GM23248 (cell line): Measurements from ENCODE around the gene RAI1. TPM values are rescaled to one million over a fixed set of nuclear protein-coding genes. Genes with fewer than 3 reads are reported as not detected.

ENCODE experiments used
- DNase-seq: peaks from one replicate; pipeline ENCODE4 v3.0.0-alpha.2; 2015
- H2AFZ ChIP-seq: fragments of 200-600 bp; sonication (generic); 2 replicates; pipeline ENCODE4 v1.6.1; 2016; ENCODE audit warnings: antibody characterized with exemption
- H3F3A ChIP-seq: fragments of 200-600 bp; sonication (generic); 2 replicates; pipeline ENCODE4 v1.6.1; 2016; ENCODE audit warnings: mild to moderate bottlenecking, antibody characterized with exemption, mixed run types; ENCODE audit not compliant: insufficient read depth
- H3K27ac ChIP-seq: fragments of 200-600 bp; sonication (generic); 2 replicates; pipeline ENCODE4 v1.5.1; 2016; ENCODE audit warnings: mild to moderate bottlenecking
- H3K27me3 ChIP-seq: fragments of 200-600 bp; sonication (generic); replicated peaks from 2 replicates; pipeline ENCODE4 v1.6.1; 2016; ENCODE audit warnings: mild to moderate bottlenecking; ENCODE audit not compliant: insufficient read depth
- H3K36me3 ChIP-seq: fragments of 200-600 bp; sonication (generic); 2 replicates; pipeline ENCODE4 v1.6.1; 2016; ENCODE audit warnings: low read depth, mild to moderate bottlenecking
- H3K4me1 ChIP-seq: fragments of 200-600 bp; sonication (generic); 2 replicates; pipeline ENCODE4 v1.6.1; 2016; ENCODE audit warnings: mild to moderate bottlenecking; ENCODE audit not compliant: insufficient read depth
- H3K4me2 ChIP-seq: fragments of 200-600 bp; sonication (generic); one replicate; pipeline ENCODE4 v1.6.1; 2016; ENCODE audit warnings: mild to moderate bottlenecking; ENCODE audit not compliant: unreplicated experiment
- H3K4me3 ChIP-seq: fragments of 200-600 bp; sonication (generic); 2 replicates; pipeline ENCODE4 v1.5.1; 2016; ENCODE audit warnings: mild to moderate bottlenecking
- H3K79me2 ChIP-seq: fragments of 200-600 bp; sonication (generic); 2 replicates; pipeline ENCODE4 v1.6.1; 2016; ENCODE audit warnings: mild to moderate bottlenecking; ENCODE audit not compliant: insufficient read depth
- H3K9ac ChIP-seq: fragments of 200-600 bp; sonication (generic); 2 replicates; pipeline ENCODE4 v1.6.1; 2016; ENCODE audit warnings: mild to moderate bottlenecking
- H3K9me2 ChIP-seq: fragments of 200-600 bp; sonication (generic); 2 replicates; pipeline ENCODE4 v1.6.1; 2016; ENCODE audit warnings: mixed run types, mild to moderate bottlenecking, moderate library complexity; ENCODE audit not compliant: insufficient read depth
- H3K9me3 ChIP-seq: fragments of 200-600 bp; sonication (generic); one replicate; pipeline ENCODE4 v1.6.1; 2017; ENCODE audit warnings: low read depth
- H4K20me1 ChIP-seq: fragments of 200-600 bp; sonication (generic); 2 replicates; pipeline ENCODE4 v1.6.0; 2016; ENCODE audit not compliant: insufficient read depth
- EZH2 ChIP-seq: fragments of 200-600 bp; sonication (generic); IDR thresholded peaks from 2 replicates; pipeline ENCODE4 v1.6.1; 2018; ENCODE audit warnings: antibody characterized with exemption, mild to moderate bottlenecking; ENCODE audit not compliant: insufficient read depth, poor library complexity, severe bottlenecking
- EZH2phosphoT487 ChIP-seq: fragments of 200-600 bp; sonication (generic); IDR thresholded peaks from 2 replicates; pipeline ENCODE4 v1.6.1; 2018; ENCODE audit warnings: antibody characterized with exemption, moderate library complexity, mild to moderate bottlenecking, low read depth; ENCODE audit not compliant: insufficient read depth
- WGBS, 2 experiments: methylation state at CpG; one replicate each; pipeline ENCODE4 v1.1.6; 2015 to 2017; ENCODE audit warnings: low lambda C conversion rate in 2 of 2, low coverage in 1 of 2; ENCODE audit errors: missing lambda C conversion rate in 2 of 2; 5-methylcytosine and 5-hydroxymethylcytosine counted together
- in situ Hi-C: fragments of 300-500 bp; cut with MboI; formaldehyde crosslinking; loops from 2 replicates; pipeline ENCODE4 v1.15.0; 2020
- polyA plus RNA-seq: library from polyadenylated mRNA; unstranded; fragments of >200 nt; fragmentation: Nextera tagmentation; extraction: Ambion mirVana; gene quantifications from 2 replicates; pipeline ENCODE4 v1.2.1, GENCODE V29; 2016
- total RNA-seq: library from RNA; depleted of rRNA; stranded (reverse); fragments of >200 nt; shearing (Covaris generic); gene quantifications from 2 replicates; pipeline ENCODE4 v1.2.3, GENCODE V29; 2014

The RAI1 gene
- total and polyA plus RNA-seq, 2 experiments from 2014 or later = 5.2 to 9.1 TPM

GRCh38 chr17:17841601-17842025 lies 160.4 kb downstream of the RAI1 start:
- Histone ChIP-seq H3K9me3 (no peaks in the 10 kb centered on the region), H3K4me3 (no peak overlapping the region), H3K9ac (no peak overlapping the region), H3K27me3 (no peaks in the 10 kb centered on the region), H3K9me2 (no peaks in the 10 kb centered on the region), H3K4me1 (peaks cover 35% of the 10 kb centered on the region), H3K36me3 (no peaks in the 10 kb centered on the region), H3K79me2 (no peaks in the 10 kb centered on the region), H4K20me1 (no peaks in the 10 kb centered on the region), H3K27ac (peak overlapping the region; percentile 95), H2AFZ (0 out of 2 replicates have a peak overlapping the region, but pooled peaks have one; percentile 18), H3K4me2 (no peak overlapping the region), H3F3A (peaks cover 33% of the 10 kb centered on the region)
- 86 to 100% methylated on average over 1 of the region's 1 CpG for WGBS, 2 experiments
- in situ Hi-C loops = no loop called here
- no peak for TF ChIP-seq EZH2phosphoT487
- TF ChIP-seq EZH2 = no peak
- no peak for DNase-seq

GRCh38 chr17:17842111-17842876 lies 161.0 kb downstream of the RAI1 start:
- peaks cover 31% of the 10 kb centered on the region for H3K4me1 ChIP-seq
- no peaks in the 10 kb centered on the region for H3K9me2 ChIP-seq
- TF ChIP-seq EZH2 (no peak), EZH2phosphoT487 (no peak)
- H3K4me2 ChIP-seq = no peak overlapping the region
- H2AFZ ChIP-seq = no peak overlapping the region
- no peaks in the 10 kb centered on the region for H3K27me3 ChIP-seq
- no peak overlapping the region for H3K9ac ChIP-seq
- H3F3A ChIP-seq = peaks cover 30% of the 10 kb centered on the region
- no peak for DNase-seq
- in situ Hi-C loops = no loop called here
- no peak overlapping the region for H3K27ac ChIP-seq
- H3K36me3 ChIP-seq = no peaks in the 10 kb centered on the region
- no peaks in the 10 kb centered on the region for H4K20me1 ChIP-seq
- WGBS, 2 experiments = 51 to 53% methylated on average over 9 of the region's 9 CpGs
- H3K79me2 ChIP-seq = no peaks in the 10 kb centered on the region
- H3K9me3 ChIP-seq = no peaks in the 10 kb centered on the region
- no peak overlapping the region for H3K4me3 ChIP-seq

GRCh38 chr17:17843096-17843495 lies 161.8 kb downstream of the RAI1 start:
- TF ChIP-seq EZH2 (no peak), EZH2phosphoT487 (no peak)
- in situ Hi-C loops = no loop called here
- Histone ChIP-seq H3F3A (peaks cover 24% of the 10 kb centered on the region), H3K4me2 (no peak overlapping the region), H3K36me3 (no peaks in the 10 kb centered on the region), H3K27ac (no peak overlapping the region), H3K9me3 (no peaks in the 10 kb centered on the region), H3K9ac (no peak overlapping the region), H3K4me3 (no peak overlapping the region), H3K79me2 (no peaks in the 10 kb centered on the region), H3K4me1 (peaks cover 23% of the 10 kb centered on the region), H3K9me2 (no peaks in the 10 kb centered on the region), H4K20me1 (no peaks in the 10 kb centered on the region), H3K27me3 (no peaks in the 10 kb centered on the region), H2AFZ (no peak overlapping the region)
- 75 to 79% methylated on average over 4 of the region's 4 CpGs for WGBS, 2 experiments
- DNase-seq = no peak

- Histone ChIP-seq H3K79me2 (no peaks in the 10 kb centered on the region), H2AFZ (no peak overlapping the region), H3K27ac (no peak overlapping the region), H3K4me1 (peaks cover 21% of the 10 kb centered on the region), H3K9me2 (no peaks in the 10 kb centered on the region), H3K9ac (no peak overlapping the region), H3K9me3 (no peaks in the 10 kb centered on the region), H3K4me3 (no peak overlapping the region), H3F3A (peaks cover 18% of the 10 kb centered on the region), H3K36me3 (no peaks in the 10 kb centered on the region), H3K27me3 (no peaks in the 10 kb centered on the region), H4K20me1 (no peaks in the 10 kb centered on the region), H3K4me2 (no peak overlapping the region)
- in situ Hi-C loops = no loop called here
- 75 to 100% methylated on average over 2 to 7 of the region's 7 CpGs for WGBS, 2 experiments
- TF ChIP-seq EZH2 (no peak), EZH2phosphoT487 (no peak)
- DNase-seq = no peak
These were observed 162.8 kb downstream of the RAI1 start for GRCh38 chr17:17844079-17844478.

- Histone ChIP-seq H2AFZ (no peak overlapping the region), H3K4me1 (peaks cover 22% of the 10 kb centered on the region), H3K36me3 (no peaks in the 10 kb centered on the region), H3K27me3 (no peaks in the 10 kb centered on the region), H3K9ac (no peak overlapping the region), H3F3A (peaks cover 14% of the 10 kb centered on the region), H3K9me3 (no peaks in the 10 kb centered on the region), H4K20me1 (no peaks in the 10 kb centered on the region), H3K79me2 (no peaks in the 10 kb centered on the region), H3K27ac (no peak overlapping the region), H3K4me2 (no peak overlapping the region), H3K4me3 (no peak overlapping the region), H3K9me2 (no peaks in the 10 kb centered on the region)
- DNase-seq = no peak
- TF ChIP-seq EZH2 (no peak), EZH2phosphoT487 (no peak)
- 91 to 96% methylated on average over 6 of the region's 6 CpGs for WGBS, 2 experiments
- in situ Hi-C loops = no loop called here
These were observed 163.2 kb downstream of the RAI1 start for GRCh38 chr17:17844500-17844899.
